Lower leg skin (tissue), 4 donors: ENCODE measurements around the gene TNFSF9. TPM values are rescaled to one million over a fixed set of nuclear protein-coding genes. Genes with fewer than 3 reads are reported as not detected.
A peak's percentile ranks its signal among the peaks of the same experiment; 100 is the strongest.

ENCODE experiments used
- DNase-seq, 2 donors: peaks; one replicate each; pipeline ENCODE4 v3.0.0-alpha.2; 2019; ENCODE audit warnings: low spot score in 2 of 2
- H3K4me3 ChIP-seq: fragments of 200-600 bp; sonication (generic); 2 replicates; pipeline ENCODE4 v1.5.1; 2017; ENCODE audit warnings: mild to moderate bottlenecking, low read depth; ENCODE audit not compliant: poor library complexity, severe bottlenecking
- CTCF ChIP-seq, 3 donors: fragments of 450-650 bp; IDR thresholded peaks; one replicate each; pipeline ENCODE4 v1.5.1; 2016; ENCODE audit warnings: antibody characterized with exemption in 3 of 3, mild to moderate bottlenecking in 3 of 3, moderate library complexity in 2 of 3
- POLR2A ChIP-seq, 2 donors: fragments of 450-650 bp; IDR thresholded peaks; one replicate each; pipeline ENCODE4 v1.6.1; 2016 to 2017; ENCODE audit warnings: antibody characterized with exemption in 2 of 2, mild to moderate bottlenecking in 1 of 2, moderate library complexity in 1 of 2
- WGBS, 2 donors: methylation state at CpG; one replicate each; pipeline ENCODE4 v1.1.5; 2018; 5-methylcytosine and 5-hydroxymethylcytosine counted together
- intact Hi-C: fragments of 100-400 bp; cut with DNase I; formaldehyde crosslinking; loops from one replicate; pipeline ENCODE4 v1.15.0; 2023; ENCODE audit warnings: low total_unique reads
- total RNA-seq, 4 donors: library from RNA; depleted of rRNA; stranded (reverse); fragments of >200 nt; gene quantifications; one replicate each; pipeline ENCODE4 v1.1.0, GENCODE V29; 2016

The TNFSF9 gene
- total RNA-seq, 4 donors from 2014 or later: 1.2 to 1.7 (median 1.5) TPM

GRCh38 chr19:6521718-6522646 is 8.8 kb upstream of the TNFSF9 start:
- intact Hi-C loops: no loop called here
- DNase-seq: no peak
- 60 to 68% methylated on average over 20 of the region's 20 CpGs for WGBS, 2 donors
- TF ChIP-seq POLR2A (IDR thresholded peaks at IDR 0.05): no peak
- no peak for TF ChIP-seq CTCF (IDR thresholded peaks at IDR 0.05)
- no peak overlapping the region for H3K4me3 ChIP-seq

DNA sequence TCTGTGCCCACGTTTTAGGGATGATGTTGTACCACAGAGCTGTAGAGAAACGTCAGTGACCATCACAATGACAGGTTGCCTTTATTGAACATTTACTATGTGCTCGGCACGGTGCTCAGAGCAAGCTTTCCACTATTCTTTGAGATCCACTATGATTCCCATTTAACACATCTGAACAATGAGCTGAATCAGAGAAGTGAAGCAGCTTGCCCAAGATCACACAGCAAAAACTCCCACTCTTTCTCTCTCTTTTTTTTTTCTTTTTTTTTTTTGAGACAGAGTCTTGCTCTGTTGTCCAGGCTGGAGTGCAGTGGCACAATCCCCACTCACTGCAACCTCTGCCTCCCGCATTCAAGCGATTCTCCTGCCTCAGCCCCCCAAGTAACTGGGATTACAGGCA is 8.1 kb upstream of the TNFSF9 start:
- WGBS, 2 donors: 79% methylated on average over 6 of the region's 6 CpGs
- intact Hi-C loops: no loop called here
- H3K4me3 ChIP-seq: no peak overlapping the region
- DNase-seq: no peak
- no peak for TF ChIP-seq POLR2A (IDR thresholded peaks at IDR 0.05)
- TF ChIP-seq CTCF (IDR thresholded peaks at IDR 0.05): no peak

GRCh38 chr19:6524311-6524710 is 6.5 kb upstream of the TNFSF9 start:
- intact Hi-C loops: no loop called here
- 63 to 82% methylated on average over 2 of the region's 2 CpGs for WGBS, 2 donors
- DNase-seq: no peak
- TF ChIP-seq CTCF (IDR thresholded peaks at IDR 0.05) (no peak), POLR2A (IDR thresholded peaks at IDR 0.05) (no peak)
- H3K4me3 ChIP-seq: no peak overlapping the region

DNA sequence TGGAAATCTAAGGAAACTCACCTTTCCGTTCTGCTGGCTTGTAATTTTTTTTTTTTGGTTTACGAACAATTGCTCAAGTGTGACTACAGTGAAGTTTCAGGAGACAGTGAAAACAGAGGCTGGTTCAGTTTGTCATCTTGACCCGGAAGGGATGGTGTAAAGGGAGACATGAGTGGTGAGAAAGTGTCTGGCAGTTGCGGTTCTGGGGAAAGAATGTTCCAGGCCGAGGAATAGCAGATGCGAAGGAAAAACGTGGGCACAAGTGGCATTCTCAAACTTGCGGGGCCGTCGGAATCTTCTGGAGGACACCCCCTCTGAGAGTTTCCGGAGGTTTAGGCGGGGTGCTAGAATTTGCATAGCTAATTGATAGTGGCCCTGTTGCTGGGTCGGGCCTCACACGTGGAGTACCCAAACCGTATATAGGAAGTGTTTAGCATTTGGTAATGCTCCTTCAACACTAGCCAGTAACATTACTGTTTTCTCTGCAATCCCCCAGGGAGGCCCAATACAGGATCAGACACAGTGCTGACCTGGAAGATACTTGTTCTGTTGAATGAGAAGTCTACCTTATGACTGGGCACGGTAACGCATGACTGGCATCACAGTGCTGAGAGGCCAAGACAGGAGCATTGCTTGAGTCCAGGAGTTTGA is 2.8 kb upstream of the TNFSF9 start:
- 68 to 76% methylated on average over 17 of the region's 17 CpGs for WGBS, 2 donors
- DNase-seq: no peak
- no peak overlapping the region for H3K4me3 ChIP-seq
- no peak for TF ChIP-seq POLR2A (IDR thresholded peaks at IDR 0.05)
- TF ChIP-seq CTCF (IDR thresholded peaks at IDR 0.05): no peak
- intact Hi-C loops: no loop called here

DNA sequence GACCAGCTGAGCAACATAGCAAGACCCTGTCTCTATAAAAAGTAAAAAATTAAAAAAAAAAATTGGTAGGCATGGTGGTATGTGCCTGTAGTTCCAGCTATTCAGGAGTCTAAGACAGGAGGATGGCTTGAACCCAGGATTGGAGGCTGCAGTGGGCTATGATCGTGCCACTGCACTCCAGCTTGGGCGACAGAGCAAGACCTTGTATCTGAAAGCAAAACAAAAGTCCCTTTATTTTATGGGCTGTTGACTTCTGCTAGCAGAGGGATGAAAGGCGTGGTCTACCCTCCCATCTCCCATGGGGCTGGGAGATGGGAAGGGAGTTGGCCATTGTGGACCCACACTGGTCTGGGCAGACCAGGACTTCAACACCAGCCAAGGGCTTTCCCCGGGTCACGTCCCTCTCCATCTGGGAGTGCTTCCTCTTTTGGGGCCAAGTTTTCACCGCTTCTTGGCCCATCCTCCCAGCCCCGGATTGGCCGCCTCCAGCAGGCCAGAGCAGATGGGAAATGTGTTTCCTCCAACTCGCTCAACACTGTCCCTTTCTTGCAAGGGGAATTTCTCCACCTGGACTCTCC is 2.2 kb upstream of the TNFSF9 start:
- no peak overlapping the region for H3K4me3 ChIP-seq
- intact Hi-C loops: no loop called here
- 31 to 32% methylated on average over 9 of the region's 9 CpGs for WGBS, 2 donors
- TF ChIP-seq POLR2A (IDR thresholded peaks at IDR 0.05) (no peak), CTCF (IDR thresholded peaks at IDR 0.05) (no peak)
- DNase-seq: peak; percentile 51 to 91
